ENCODE results near the gene MMP7.

DNA sequence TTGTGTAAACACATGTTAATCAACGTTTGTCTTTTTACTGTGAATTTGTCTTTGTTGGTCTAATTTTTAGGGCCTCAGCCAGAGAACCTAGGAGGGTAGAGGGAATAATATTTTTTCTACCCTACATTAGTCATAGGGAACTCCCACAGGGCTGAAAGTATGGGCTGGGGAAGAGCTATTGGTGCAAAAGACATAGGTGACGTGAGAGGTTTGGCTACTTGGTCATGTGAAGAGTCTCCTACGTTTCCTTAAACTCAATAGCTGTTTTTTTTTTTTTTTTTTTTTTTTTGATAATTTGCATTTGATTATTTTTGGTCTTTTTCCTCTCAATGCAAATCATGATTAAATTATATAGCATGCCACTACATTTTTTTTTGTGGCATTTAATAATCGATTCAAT lies 15.9 kb upstream of the MMP7 start:
- TF ChIP-seq, protein P1, sequence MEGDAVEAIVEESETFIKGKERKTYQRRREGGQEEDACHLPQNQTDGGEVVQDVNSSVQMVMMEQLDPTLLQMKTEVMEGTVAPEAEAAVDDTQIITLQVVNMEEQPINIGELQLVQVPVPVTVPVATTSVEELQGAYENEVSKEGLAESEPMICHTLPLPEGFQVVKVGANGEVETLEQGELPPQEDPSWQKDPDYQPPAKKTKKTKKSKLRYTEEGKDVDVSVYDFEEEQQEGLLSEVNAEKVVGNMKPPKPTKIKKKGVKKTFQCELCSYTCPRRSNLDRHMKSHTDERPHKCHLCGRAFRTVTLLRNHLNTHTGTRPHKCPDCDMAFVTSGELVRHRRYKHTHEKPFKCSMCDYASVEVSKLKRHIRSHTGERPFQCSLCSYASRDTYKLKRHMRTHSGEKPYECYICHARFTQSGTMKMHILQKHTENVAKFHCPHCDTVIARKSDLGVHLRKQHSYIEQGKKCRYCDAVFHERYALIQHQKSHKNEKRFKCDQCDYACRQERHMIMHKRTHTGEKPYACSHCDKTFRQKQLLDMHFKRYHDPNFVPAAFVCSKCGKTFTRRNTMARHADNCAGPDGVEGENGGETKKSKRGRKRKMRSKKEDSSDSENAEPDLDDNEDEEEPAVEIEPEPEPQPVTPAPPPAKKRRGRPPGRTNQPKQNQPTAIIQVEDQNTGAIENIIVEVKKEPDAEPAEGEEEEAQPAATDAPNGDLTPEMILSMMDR (conservative IDR thresholded peaks at IDR 0.05; ENCODE audit: low read depth in 2 of 2): no peak
- TF ChIP-seq EZH2phosphoT487 (IDR thresholded peaks at IDR 0.05; ENCODE audit: unreplicated experiment) (no peak), POLR2AphosphoS5 (IDR thresholded peaks at IDR 0.05; ENCODE audit: low read depth) (no peak), ZNF114 (CRISPR knock-in tag; IDR thresholded peaks at IDR 0.05) (no peak), EZH2 (IDR thresholded peaks at IDR 0.05; ENCODE audit: low read depth, unreplicated experiment) (no peak), JUNB (IDR thresholded peaks at IDR 0.05; ENCODE audit: unreplicated experiment) (no peak)

All from GM23338 (cell line).